NCI-H2227 (cell line): ENCODE data around the gene WDPCP.
"Not testable (repeated sequence)": the region's sequence is repeated elsewhere in the genome, so short reads cannot be mapped to it uniquely, and the experiment has no call there.

Source experiments
- DNase-seq: peaks from one replicate; lab custom pipeline; 2025; ENCODE audit not compliant: unreplicated experiment; lab: John Stamatoyannopoulos, UW

The WDPCP gene

DNA sequence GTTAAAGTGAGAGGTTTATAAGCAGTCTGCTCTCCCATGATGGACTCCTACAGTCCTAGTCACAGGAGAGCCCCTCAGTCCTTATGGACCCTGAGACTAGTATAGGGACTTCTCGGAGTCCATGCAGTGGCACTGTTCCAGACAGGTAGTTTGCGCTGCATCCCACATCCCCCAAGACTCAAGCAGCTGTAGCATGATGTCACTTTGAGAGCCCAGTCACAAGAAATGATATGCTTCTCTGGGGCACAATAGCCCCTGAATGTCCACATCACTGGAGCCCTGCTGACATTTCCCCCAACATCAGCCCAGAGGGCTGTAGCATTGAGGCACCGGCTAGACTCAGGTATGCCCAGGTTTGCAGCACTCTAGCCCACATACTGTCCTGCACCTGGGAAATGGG, 317.6 kb downstream of the WDPCP start:
- DNase-seq, result no peak

DNA sequence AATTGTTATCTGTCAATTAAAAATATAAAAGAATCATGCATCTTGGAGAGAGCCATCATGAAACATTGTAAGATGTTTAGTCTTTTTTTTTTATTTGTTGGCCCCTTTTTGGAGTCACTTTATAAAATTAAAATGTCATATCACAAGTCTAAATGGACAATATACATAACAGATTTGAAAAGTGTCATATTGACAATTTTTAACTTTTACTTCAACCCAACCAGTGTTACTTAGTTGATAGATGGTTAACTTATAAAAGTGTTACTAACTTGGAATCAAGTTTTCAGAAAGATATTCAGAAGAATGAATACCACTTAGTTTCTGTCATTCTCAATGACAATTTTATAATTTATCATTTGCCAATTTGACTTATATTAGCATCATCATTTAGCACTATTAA, 319.3 kb downstream of the WDPCP start:
- no peak for DNase-seq

DNA sequence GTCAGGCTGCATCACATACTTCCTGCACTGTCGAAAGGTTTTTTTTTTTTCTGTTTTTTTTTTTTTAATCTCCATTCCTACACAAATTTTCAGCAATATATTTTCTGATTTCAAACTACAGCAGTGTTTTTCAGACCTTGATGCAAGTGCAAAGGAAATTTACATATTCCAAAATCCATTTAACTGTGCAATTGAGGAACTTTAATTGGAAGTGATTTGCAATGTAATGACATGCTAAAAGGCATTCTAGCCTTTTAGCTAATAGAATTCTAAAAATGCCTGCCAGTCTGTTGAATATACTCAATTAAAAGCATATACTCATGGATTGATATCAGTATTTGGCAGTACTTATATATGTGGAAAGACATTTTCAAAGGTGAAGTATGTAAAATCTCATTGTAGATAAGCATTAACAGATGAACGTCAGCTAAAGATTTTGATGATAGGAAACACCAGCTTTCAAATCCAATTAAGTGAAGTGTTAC, 327.1 kb downstream of the WDPCP start:
- DNase-seq, result no peak

DNA sequence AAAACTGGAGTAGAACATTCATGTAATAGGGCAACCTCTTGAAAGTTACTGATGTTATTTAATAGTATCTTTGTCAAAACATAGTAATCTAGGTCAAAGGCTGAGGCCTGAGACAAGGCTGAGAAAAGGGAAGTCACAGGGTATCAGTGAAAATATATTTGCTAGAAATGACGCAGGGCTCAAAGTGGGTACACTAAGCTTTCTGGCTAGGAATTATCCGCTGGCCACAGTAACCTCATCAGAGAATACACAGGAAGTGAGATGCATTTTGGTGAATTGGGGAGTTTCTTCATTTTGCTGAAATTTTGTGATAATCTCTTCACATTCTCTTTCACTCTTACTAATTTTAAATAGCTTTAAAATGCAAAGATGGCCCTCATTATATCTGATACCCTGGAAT, 330.8 kb downstream of the WDPCP start:
- no peak for DNase-seq

DNA sequence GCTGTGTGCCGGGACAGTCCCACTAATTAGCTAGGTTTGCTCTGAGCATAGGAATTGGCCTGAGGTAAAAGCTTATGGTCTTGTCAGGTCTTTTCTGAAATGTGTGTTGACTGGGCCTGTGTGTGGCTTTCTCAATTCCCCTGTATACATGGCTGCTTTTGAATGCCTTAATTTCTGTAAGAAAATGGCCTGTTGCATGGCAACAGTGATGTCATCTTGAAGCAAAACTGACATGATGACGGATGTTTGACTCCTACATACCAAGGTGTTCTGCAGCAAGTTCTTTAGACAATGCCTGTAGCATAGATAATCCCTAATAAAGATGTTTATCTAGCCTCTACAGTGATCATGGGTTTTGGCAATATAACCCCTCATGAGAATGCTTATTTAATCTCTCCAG, 339.1 kb downstream of the WDPCP start:
- DNase-seq, result no peak

DNA sequence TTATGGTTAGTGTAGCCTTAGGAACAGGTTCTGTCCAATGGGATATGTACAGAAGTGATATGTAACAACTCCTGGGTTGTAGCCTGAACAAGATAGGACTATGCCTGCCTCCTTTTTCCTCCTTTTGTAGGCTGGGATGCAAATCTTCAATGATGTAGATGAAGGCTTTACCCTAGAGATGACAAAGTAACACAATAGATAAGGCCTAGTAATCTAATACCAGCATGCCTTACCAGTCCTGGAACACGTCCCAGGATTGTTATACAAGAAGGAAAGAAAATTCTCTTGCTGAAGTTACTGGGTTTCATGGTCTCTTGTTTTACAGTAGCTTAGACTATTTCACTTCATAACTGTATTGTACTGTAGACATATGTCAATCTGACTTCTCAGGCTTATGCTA, 345.5 kb downstream of the WDPCP start:
- no peak for DNase-seq

DNA sequence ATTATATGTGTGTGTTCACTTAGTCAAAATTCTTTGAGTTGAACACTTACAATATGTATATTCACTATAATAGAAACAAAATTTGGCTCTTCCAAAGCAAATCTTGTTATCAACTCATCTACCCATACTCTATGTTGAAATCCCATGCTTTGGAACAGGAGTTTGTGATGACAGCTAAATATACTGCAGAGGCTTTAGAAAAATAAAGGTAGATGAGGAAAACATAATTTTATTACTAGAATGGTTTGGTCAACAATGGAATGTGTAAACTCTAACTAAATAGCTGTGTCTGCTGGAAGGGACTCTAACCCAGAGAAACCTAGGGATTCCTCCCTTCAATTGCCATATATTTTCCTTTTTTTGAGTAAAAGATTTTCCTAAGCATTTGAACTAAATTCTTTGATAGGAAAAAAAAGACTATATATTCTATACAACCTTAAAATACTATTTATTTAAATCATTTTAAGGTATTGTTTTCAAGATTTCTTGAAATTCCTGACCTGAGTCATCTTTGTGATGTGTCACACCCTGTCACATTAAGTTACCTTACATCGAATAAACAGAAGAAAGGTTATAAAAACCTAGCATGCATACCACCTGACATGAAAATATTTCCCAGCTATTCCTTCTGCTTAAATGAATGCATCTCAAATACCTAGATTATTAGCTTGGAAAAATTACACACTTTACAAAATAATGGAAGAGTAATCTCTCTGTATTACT, 362.2 kb downstream of the WDPCP start:
- no peak for DNase-seq

DNA sequence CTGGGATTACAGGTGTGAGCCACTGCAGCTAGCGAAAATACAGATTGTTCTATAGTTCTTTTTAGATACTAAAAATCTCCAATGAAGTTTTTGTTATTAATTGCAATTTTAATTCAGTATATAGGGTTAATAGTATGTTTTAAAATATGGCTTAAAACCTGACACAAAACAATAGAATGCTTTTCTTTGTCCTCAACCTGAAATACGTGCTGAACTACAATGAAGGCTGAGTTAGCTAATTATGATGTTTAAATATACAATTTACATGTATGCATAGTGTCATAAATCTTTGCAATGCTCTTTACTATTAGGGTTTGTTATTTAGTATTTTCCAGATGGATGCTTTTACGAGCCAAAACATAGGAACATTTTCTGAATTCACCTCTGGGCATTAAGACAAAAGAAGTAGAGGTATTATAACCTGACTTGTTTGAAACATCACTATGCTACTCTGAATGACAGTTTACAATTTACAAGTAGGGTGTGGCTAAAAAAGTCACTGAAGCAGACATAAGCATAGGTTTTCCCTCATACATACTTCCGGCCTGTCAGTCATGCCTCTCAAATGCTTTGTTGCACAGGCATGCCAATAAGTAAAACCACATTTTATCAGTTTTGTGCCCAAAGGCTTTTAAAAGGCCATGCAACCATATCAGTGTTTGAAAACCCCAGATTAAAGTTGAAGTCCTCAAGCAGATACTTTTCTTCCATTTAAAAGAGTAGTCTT, 369.3 kb downstream of the WDPCP start:
- no peak for DNase-seq

DNA sequence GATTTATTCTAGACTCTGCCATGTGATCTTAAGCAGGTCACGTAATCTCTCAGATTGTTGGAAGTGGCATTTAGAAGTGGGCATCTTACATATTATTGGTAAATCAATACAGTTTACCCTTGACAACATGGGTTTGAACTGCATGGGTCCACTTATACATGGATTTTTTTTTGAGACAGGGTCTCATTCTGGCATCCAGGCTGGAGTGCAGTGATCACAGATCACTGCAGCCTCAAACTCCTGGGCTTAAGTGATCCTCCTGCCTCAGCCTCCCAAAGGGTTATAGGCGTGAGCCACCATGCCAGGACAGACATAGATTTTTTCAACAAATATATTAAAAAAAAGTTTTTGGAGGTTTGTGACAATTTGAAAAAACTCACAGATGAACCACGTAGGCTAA, 393.0 kb downstream of the WDPCP start:
- DNase-seq, result no peak

DNA sequence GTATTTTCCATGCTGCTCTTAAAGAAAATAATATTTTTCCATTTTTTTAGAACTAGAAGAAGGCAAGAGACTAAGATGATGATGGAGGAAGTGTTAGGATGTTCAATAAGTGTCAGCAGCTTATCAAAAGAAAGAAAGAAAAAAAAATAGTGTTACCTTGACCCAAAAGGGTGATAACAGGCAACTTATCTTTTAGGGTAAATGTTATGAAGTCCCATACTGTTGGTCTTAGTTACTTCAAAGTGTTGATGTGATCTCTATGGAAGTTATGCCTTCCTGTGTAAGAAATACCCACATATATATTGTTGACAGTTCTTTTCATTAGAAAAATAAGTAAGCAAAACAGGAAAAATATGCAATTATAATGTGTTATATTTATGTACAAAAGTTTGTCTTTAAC, 394.1 kb downstream of the WDPCP start:
- no peak for DNase-seq

DNA sequence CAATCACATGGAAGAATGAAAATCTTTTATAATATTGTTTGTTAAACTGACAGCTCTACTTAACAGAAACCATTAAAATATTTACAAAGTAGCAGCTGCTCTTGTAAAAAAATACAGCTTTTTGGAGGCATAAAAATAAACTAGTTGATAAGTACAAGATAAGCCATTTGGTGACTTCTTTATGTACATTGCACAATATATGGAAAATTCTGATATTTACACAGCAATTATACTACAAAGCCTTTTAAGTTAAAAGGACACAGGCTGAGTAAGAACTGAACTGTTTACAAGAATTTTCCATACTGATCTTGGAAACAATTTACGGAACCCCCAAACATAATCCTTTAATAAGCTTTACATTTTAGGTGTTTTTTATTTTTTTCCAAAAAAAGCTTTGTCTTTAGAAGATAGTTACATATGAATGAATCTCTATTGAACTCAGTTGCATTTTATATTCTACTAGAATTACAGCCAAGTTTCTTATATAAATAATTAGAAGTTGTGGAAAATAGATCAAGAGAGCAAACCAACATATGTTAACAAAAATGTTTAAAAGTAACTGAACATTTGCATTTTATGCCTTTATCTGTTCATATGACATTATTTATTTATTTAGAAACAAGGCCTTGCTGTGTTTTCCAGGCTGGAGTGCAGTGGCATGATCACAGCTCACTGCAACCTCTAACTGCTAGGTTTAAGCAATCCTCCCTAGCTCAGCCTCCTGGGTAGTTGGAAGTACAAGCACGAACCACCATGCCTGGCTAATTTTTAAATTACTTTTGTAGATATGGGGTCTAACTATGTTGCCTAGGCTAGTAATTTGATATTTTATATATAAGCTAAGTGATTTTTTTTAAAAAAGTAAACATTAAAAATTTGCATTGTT, 395.1 kb downstream of the WDPCP start:
- no peak for DNase-seq

DNA sequence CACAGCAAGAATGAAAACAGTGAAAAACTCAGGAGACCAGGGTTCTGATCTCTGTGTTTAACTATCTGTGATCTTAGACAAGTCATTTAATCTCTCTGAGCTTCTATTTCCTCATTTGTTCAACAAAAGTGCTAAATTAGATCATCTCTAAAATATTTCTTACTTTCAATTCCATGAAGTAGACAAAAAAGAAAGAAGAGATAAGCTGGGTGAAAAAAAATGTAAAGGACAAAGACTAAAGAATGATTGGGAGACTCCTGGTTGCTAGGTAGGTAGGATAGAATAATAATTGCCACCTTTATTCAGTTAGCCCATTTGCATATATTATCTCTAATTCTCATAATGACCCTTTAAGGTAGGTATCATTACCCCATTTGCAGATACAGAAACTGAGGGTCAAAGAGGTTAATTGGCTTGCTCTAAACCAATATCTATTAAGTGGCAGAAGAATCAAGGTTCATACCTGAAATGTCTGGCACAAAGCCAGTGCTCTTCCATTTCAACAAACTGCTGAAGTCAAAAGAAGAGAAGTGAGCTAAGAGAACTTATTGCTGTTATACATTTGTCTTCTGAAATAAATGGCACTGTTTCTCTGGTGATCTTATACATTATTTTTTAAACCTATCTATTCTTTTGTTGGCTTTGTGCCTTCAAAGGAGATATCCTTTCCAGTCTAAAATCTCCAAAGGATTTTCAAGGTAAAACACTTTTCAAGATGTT, 395.9 kb downstream of the WDPCP start:
- DNase-seq, result no peak

DNA sequence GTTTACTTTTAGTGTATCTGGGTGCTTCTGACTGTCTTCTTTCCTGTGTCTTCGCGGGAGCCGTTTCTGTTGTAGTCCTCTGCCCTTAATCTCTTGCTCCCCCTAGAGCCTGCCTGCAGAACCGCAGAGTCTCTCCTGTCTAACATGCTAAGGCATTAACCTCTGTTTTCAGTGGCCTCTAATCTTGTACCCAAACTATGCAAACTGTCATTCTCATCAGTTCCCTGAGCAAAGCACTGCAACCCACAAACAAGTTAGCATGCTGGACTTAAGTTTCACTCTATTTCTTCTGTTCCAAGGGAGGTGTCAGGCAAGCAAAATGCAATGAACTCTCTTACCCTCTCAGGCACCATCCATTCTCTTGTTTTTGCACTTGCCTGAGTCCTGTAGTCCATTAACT, 399.3 kb downstream of the WDPCP start:
- DNase-seq, result no peak

DNA sequence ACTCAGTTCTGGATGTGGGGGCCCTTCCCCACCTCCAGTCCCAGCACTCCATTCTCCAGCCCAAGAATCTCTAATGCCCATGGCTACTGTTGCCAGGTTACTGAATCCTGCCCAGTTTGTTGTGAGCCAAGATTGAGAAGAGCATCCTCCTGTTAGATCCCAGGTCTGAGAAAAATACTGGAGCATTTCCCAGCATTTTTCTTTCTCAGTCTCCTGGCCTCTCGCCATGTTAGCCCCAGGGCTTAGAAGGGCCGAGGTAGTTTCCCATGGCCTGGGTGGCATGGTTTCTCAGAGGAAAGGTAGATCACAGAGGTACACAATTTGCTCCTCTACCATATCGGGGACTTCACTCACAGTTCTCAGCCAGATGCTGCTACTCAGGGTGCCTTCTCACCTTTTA, 401.9 kb downstream of the WDPCP start:
- no peak for DNase-seq

DNA sequence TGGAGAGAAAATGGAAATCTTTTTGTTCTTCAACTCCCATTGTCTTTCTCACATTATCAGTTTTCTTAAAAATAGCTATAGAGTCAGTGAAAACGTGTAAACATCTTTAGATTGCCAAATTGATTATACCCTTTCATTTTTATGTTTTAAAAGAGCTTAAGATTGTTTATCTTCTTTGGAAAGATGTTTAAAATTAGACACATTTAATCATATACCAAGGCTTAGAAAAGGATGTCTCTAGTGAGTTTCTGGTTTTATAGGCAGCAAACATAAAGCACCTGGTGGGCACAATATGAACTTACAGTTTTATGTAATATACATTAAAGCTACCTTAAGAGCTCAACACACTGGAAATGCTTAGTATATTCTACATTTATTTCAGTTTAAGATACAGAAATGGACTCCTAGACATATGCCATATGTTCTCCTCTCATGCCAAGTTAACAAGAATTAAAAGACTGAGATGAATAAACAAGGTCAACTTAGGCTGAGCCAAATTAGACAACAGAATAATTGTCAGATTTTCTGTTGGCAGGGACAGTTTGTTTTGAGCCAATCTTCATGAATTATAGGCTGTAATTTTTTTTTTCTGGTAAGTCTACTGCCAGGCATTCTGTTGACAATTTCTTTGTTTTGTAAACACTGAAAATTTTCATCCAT, 425.0 kb downstream of the WDPCP start:
- no peak for DNase-seq

DNA sequence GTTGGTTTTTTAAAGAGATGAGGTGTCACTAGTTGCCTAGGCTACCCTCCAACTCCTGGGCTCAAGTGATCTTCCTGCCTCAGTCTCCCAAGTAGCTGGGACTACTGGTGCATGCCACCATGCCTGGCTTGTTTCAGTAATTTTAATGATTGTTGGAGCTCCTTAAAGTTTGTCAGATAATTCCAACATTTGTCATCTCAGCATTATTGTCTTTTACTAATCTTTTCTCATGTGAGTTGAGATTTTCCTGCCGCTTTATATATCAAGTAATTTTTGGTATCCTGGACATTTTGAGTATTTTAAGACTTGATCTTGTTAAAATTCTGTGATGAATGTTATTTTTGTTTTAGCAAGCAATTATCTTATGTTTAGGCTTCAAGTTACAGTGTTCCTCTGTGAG, 429.0 kb downstream of the WDPCP start:
- no peak for DNase-seq

DNA sequence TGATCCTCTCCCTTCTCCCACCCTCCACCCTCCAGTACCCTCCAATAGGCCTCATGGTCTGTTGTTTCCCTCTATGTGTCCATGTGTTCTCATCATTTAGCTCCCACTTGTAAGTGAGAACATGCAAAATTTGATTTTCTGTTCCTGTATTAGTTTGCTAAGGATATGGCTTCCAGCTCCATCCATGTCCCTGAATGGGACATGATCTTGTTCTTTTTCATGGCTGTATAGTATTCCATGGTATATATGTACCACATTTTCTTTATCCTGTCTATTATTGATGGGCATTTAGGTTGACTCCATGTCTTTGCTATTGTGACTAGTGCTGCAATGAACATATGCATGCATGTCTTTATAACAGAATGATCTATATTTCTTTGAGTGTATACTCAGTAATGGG, 451.6 kb downstream of the WDPCP start:
- DNase-seq, result not testable (repeated sequence)

DNA sequence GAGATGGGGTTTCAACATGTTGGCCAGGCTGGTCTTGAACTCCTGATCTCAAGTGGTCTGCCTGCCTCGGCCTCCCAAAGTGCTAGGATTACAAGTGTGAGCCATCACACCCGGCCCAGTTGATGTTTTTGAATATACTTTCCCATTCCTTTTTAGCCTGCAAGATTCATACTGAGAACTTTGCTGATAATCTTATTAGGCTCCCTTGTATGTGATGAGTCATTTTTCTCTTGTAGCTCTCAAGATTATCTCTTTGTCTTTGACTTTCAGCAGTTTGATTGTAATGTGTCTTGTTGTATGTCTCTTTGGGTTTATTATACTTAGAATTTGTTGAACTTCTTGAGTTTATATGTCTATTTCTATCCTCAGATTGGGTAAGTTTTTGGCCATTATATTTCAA, 456.3 kb downstream of the WDPCP start:
- no peak for DNase-seq

DNA sequence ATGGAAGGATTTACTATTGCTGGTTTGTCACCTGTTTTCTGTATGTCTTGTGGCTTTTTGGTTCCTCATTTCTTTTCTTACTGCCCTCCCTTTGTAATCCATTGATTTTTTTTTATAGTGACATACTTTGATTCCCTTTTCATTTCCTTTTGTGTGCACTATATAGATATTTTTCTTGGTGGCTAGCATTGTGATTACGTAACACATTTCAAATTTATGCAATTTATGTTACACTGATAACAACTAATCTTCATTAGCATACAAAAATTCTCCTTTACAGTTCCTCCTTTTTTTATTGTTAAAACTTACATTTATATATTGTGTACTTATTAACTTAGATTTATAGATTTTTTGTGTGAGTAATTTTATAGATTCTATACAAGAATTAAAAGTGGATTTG, 457.1 kb downstream of the WDPCP start:
- no peak for DNase-seq

DNA sequence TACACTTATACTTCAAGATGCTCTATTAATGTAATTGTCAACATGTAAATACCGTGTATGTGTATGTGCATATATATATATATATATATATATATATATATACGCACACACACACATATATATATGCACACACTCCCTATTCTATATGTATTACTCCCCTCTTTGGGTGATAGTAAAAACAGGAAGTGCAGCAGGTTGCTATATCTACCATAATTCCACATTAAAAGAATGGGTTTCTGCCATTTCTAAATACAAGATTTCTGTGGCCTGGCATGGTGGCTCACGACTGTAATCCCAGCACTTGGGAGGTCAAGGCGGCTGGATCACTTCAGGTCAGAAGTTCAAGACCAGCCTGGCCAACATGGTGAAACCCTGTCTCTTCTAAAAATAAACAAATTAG, 460.7 kb downstream of the WDPCP start:
- no peak for DNase-seq

DNA sequence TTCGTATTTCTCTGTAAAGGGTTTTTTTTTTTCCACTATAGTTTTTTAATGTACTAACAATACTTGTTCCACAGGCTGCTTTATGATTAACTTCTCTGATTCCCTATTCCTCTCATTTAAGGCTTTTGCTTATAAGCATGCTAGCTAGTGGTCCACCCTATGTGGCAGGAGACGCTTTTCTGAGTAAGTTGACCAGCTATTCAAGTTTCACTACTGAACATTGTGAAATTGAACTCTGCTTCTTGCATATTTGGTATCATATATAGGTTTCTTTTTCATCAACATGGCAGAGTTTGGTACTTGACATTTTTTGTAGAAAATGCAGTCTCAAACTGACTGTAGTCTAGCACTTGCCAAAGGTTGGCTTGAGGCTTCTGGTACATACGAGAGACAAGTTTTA, 463.4 kb downstream of the WDPCP start:
- no peak for DNase-seq
